Measurements from ENCODE around the gene GPC1. TPM values are rescaled to one million over a fixed set of nuclear protein-coding genes. Genes with fewer than 3 reads are reported as not detected.

Gene GPC1
- total RNA-seq, 1 donor from 2014 or later: 91.4 TPM

DNA sequence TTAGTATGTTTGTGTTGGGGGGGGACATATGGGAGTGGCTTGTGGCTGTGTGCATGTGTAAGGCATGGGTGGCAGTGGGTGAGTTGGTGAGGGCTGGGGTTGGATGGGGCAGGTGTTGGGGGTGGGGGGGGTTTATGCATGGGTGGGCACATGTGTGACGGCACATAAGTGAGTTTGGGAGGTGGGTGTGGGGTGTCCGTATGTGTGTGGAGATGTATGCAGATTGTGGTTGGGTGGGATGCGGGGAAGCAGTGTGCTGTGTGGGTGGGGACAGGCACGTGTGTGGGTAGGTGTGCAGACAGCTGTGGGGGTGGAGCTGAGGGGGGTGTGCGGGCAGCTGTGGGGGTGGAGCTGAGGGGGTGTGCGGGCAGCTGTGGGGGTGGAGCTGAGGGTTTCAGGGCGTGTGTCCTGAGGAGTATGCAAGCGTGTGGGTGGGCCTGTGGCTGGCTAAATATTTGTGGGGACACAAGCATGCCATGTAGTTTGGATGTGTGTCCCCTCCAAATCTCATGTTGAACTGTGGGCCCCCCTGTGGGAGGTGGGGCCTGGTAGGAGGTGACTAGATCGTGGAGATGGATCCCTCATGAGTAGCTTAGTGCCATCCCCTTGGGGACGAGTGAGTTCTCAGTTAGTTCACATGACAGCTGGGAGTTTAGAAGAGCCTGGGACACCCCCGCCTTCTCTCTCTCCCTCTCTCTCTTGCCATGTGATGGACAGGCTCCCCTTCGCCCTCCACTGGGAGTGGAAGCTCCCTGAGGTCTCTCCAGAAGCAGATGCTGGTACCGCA lies 62.9 kb downstream of the GPC1 start:
- no peak for DNase-seq (ENCODE audit: low spot score, unreplicated experiment)
- peaks cover 9% of the 10 kb centered on the region for H3K9me3 Mint-ChIP-seq (ENCODE audit: low read depth)
- peaks cover 21% of the 10 kb centered on the region for H3K36me3 Mint-ChIP-seq (ENCODE audit: insufficient read depth)
- H3K4me1 Mint-ChIP-seq (ENCODE audit: low read depth): no peaks in the 10 kb centered on the region
- H3K27me3 Mint-ChIP-seq: no peaks in the 10 kb centered on the region
- no peak overlapping the region for H3K4me3 Mint-ChIP-seq (ENCODE audit: low read depth)
- no peak for TF ChIP-seq CTCF (IDR thresholded peaks at IDR 0.05; ENCODE audit: unreplicated experiment)
- H3K27ac Mint-ChIP-seq: no peak overlapping the region

DNA sequence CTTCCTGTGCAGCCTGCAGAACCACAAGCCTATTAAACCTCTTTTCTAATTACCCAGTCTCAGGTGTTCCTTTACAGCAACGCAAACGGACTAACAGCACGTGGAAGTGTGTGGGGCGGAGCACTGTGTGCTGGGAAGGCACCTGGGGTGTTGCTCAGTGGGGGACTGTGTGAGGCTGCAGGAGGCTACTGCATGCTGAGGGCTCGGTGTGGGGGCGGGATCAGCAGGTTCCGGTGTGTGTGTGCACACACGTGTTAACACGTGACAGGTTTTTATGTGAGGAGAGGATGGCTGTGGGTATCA lies 63.4 kb downstream of the GPC1 start:
- Mint-ChIP-seq H3K9me3 (ENCODE audit: low read depth) (peaks cover 6% of the 10 kb centered on the region), H3K4me1 (ENCODE audit: low read depth) (no peaks in the 10 kb centered on the region)
- DNase-seq (ENCODE audit: low spot score, unreplicated experiment): no peak

DNA sequence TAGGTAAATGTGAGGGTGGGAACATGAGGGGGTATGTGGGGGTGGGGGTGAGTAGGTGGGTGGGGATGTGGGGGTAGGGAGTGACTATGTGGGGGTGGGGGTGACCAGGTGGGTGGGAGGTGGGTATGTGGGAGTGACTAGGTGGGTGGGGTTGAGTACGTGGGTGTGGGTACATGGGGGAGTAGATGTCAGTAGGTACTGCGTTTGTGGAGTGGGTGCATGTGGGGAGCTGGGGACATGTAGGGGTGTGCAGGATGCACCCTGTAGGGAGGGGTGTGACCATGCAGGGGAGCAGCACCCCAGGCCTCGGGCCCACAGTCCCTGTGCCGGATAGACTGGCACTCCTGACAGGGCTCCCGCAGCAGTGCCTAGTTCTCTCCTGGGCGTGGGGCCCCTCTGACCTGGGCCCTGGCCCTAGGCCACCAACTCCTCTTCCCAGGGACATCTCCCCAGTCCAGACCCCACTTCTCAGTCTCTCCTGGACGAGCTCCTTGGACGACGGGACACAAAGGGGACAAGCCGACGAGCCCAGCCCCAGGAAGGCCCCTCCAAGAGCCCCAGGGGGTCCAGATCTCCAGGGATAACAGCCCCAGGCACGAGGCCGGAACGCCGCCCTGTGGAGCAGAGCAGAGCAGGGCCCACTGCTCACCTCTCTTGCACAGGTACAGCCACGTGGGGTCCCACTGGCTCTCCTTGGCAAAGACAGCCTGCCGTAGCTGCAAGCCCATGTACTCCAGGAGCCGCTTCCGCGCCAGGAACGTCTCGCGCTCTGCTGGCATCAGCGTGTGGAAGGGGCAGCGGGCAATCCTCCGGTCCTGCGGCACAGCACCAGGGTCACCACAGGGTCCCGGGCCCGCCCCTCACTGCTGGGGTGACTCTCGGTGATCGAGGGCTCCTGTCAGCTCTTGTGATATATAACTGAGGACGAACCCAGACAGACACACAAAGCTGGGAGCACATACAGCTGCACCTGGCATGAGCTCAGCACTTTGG lies 64.1 kb downstream of the GPC1 start:
- Mint-ChIP-seq H3K4me3 (ENCODE audit: low read depth) (no peak overlapping the region), H3K27me3 (no peaks in the 10 kb centered on the region), H3K9me3 (ENCODE audit: low read depth) (peaks cover 6% of the 10 kb centered on the region), H3K4me1 (ENCODE audit: low read depth) (no peaks in the 10 kb centered on the region), H3K27ac (no peak overlapping the region), H3K36me3 (ENCODE audit: insufficient read depth) (peaks cover 13% of the 10 kb centered on the region)
- TF ChIP-seq CTCF (IDR thresholded peaks at IDR 0.05; ENCODE audit: unreplicated experiment): no peak
- DNase-seq (ENCODE audit: low spot score, unreplicated experiment): no peak

More for the DNA sequence above, 63.4 kb downstream of the GPC1 start:
- no peak overlapping the region for H3K27ac Mint-ChIP-seq
- H3K36me3 Mint-ChIP-seq (ENCODE audit: insufficient read depth): peaks cover 16% of the 10 kb centered on the region
- TF ChIP-seq CTCF (IDR thresholded peaks at IDR 0.05; ENCODE audit: unreplicated experiment): no peak
- H3K4me3 Mint-ChIP-seq (ENCODE audit: low read depth): no peak overlapping the region
- H3K27me3 Mint-ChIP-seq: no peaks in the 10 kb centered on the region

DNA sequence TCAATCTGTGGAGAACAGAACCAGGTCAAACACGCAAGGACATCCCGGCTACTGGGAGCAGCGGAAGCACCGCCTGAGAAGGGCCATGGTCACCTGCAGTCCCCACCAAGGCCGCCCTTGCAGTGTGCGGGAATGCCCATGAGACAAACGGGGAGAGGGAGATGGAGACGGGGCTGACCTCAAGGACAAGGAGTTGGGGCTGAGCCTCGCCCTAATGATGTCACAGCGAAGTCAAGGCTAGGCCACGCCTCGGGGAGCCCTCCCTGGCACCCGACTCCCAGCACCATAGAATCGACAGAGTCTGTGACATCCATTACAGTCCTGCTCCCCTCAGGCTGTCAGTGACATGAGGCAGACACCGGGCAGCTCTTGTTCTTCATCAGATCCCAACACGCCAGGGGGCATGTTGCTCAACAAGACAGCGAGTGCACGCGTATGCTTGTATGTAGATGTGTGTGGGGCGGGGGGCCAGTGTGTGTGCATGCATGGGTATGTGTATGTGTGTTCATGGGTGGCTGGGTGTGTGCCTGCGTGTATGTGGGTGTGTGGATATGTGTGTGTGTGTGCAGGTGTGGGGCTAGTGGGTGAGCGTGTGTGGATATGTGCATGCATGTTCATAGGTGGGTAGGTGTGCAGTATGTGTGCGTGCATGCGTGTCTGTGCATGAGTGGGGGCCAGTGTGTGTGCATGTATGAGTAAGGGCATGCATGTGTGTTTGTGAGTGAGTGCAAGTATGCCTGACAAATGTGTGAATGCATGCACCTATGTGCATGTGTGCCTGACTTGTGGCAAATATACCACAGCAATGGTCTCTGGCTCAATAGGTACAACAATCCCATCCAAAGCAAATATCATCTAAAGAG lies 65.3 kb downstream of the GPC1 start:
- no peak overlapping the region for H3K4me3 Mint-ChIP-seq (ENCODE audit: low read depth)
- H3K27ac Mint-ChIP-seq: peak overlapping the region; percentile 31
- H3K9me3 Mint-ChIP-seq (ENCODE audit: low read depth): peaks cover under 1% of the 10 kb centered on the region
- H3K36me3 Mint-ChIP-seq (ENCODE audit: insufficient read depth): peaks cover 7% of the 10 kb centered on the region
- H3K4me1 Mint-ChIP-seq (ENCODE audit: low read depth): no peaks in the 10 kb centered on the region
- H3K27me3 Mint-ChIP-seq: no peaks in the 10 kb centered on the region
- no peak for TF ChIP-seq CTCF (IDR thresholded peaks at IDR 0.05; ENCODE audit: unreplicated experiment)
- no peak for DNase-seq (ENCODE audit: low spot score, unreplicated experiment)
